Measurements from ENCODE around the gene HACE1.

HACE1 gene

DNA sequence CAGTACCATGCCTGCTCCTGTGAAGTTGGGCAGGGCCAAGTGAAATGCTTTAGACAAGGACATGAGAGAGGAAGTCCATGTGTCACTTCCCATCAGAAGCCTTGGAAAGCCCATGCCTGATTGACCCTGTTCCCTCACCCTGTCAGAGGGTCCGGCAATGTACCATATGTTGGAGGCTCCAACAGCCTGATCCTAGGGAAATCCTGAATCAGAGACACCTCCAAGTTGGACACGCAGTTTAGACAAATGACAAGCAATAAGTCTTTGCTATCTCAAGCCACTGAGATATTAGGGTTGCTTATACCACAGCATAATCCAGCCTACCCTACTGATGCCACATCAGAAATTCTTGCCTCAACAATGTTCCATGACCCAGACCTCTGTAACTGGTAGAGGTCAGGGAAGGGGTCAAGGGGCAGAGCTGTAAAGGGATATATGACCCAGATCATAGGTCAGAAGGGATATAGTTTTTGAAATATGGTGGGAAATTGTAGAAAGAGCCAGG, 174.8 kb downstream of the HACE1 start:
- H3K27ac ChIP-seq, result no peak overlapping the region
- TF ChIP-seq, protein P1, sequence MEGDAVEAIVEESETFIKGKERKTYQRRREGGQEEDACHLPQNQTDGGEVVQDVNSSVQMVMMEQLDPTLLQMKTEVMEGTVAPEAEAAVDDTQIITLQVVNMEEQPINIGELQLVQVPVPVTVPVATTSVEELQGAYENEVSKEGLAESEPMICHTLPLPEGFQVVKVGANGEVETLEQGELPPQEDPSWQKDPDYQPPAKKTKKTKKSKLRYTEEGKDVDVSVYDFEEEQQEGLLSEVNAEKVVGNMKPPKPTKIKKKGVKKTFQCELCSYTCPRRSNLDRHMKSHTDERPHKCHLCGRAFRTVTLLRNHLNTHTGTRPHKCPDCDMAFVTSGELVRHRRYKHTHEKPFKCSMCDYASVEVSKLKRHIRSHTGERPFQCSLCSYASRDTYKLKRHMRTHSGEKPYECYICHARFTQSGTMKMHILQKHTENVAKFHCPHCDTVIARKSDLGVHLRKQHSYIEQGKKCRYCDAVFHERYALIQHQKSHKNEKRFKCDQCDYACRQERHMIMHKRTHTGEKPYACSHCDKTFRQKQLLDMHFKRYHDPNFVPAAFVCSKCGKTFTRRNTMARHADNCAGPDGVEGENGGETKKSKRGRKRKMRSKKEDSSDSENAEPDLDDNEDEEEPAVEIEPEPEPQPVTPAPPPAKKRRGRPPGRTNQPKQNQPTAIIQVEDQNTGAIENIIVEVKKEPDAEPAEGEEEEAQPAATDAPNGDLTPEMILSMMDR (IDR thresholded peaks at IDR 0.05), result no peak
- TF ChIP-seq ZFX (IDR thresholded peaks at IDR 0.05; ENCODE audit: borderline replicate concordance), result no peak

DNA sequence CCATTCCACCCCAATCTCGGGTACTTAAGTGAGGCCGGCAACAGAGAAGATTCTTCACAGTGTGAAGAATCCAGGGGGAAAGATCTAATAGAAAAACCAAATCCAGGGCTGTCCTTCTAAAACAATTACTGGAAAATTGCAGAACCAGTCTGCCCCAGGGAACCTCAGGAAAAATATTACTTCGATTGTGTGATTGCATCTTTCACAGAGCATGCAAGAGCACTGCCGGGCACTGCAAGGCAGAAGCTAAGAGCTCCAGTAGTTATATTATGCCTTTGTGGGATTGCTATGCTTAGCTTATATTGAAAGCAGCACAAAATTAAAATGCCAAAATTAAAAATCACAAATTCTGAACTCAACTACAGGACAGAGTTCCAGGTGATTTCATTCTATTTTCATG, 175.9 kb downstream of the HACE1 start:
- TF ChIP-seq, protein P1 (IDR thresholded peaks at IDR 0.05), result no peak
- no peak for TF ChIP-seq ZFX (IDR thresholded peaks at IDR 0.05; ENCODE audit: borderline replicate concordance)
- H3K27ac ChIP-seq, result no peak overlapping the region

DNA sequence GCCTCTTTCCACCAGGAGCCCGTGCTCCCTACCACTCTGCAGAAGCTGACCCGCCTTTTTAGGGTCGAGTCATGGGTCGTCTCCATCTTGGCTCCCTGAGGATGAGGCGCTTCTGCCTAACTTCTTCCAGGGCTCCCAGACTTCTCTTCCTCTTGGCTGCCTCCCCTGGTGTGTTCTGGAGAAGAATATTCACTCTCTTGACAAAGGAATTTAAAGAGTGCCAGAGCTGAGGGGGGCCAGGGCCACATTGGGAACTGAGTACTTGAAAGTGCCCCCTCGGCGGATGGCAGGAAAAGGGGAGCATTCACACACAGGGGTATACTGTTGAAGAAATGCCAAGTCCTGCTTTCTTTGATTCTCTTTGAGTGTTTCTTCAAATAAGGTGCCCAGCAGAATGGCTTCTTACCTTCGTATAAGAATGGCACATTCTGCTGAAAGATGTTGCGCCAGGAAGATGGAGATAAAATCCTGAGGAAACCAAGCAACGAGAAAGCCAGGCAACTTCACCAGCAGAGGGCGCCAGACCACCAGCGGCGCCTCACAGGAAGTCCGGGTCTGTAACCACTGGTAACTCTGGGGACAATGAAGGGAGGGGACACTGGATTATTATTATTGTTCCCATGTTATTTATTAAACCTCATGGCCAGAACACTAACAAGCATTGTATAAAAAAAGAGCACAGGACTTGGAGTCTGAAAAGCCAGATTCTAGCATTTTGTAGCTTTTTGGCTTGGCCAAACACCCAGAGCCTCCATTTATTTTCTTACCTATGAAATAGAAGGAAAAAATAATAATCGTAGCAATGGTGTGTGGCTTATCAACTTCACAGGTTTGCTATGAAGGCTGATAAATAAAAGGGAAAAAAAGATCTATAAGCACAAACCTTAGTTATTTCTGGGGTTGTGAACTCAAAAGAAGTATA, 176.7 kb downstream of the HACE1 start:
- TF ChIP-seq, protein P1 (IDR thresholded peaks at IDR 0.05), result peak; percentile 96
- TF ChIP-seq ZFX (IDR thresholded peaks at IDR 0.05; ENCODE audit: borderline replicate concordance), result no peak
- H3K27ac ChIP-seq, result no peak overlapping the region

DNA sequence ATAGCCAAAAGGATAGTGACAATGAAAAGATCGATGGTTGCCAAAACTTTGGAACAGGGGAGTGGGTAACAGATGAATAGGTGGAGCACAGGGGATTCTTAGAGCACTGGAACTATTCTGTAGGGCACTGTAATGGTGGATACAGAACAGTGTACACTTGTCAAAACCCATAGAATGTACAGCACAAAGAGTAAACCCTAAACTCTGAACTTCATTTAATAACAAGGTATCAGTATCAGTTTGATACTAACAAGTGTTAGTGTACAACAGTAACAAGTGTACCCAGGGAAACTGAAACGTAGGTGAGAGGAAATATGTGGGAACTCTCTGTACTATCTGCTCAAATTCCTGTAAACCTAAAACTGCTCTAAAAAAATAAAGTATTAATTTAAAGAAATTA, 179.2 kb downstream of the HACE1 start:
- H3K27ac ChIP-seq, result no peak overlapping the region
- TF ChIP-seq, protein P1 (IDR thresholded peaks at IDR 0.05), result no peak
- TF ChIP-seq ZFX (IDR thresholded peaks at IDR 0.05; ENCODE audit: borderline replicate concordance), result no peak

DNA sequence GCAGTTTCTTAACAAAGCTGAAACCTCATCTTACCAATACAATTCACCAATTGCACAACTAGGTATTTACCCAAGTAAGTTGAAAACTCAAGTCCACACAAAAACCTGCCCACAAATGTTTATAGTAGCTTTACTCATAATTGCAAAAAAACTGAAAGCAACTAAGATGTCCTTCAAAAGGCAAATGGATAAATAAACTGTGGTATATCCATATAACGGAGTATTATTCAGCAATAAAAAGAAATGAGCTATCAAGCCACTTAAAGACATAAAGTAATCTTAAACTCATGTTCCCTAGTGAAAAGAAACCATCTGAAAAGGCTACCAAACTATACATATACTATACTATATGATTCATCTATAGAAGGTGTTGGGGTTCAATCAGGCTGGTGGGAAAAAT, 179.7 kb downstream of the HACE1 start:
- TF ChIP-seq ZFX (IDR thresholded peaks at IDR 0.05; ENCODE audit: borderline replicate concordance), result no peak
- TF ChIP-seq, protein P1 (IDR thresholded peaks at IDR 0.05), result no peak
- H3K27ac ChIP-seq, result no peak overlapping the region

Measured in 22Rv1 (cell line).